Activated CD4-positive, alpha-beta T cell treated with anti-CD3 and anti-CD28 coated beads for 1 hour (primary cell): ENCODE results near the gene TRAPPC12.
A peak's percentile ranks its signal among the peaks of the same experiment; 100 is the strongest.

ENCODE experiments used
- DNase-seq: peaks from one replicate; pipeline ENCODE4 v3.0.0-alpha.2; 2020

The TRAPPC12 gene

DNA sequence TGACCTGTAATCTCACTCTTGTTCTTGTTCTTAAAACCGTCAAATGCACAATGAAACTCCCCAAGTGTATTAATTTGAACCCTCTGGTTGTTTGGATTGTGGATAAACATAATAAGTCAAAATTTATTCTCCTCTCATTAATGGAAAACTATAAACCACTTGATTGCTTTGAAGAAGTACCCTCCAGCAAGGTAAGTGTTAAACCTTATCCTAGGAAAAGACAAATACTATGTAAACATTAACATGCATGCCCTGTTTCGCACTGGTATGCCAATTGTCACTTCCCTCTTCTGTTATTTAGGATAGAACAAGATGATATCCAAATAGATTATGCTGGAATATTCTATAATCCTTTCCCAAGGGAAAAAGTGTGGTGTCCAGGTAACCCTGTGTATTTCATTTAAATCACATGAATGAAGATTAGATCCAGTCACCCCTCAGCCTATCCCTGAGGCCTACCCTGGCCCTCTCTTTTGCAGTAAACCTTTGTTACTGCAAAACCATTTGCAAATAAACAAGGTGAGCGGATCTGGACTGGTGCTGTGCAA lies 138.5 kb downstream of the TRAPPC12 start:
- DNase-seq = no peak

DNA sequence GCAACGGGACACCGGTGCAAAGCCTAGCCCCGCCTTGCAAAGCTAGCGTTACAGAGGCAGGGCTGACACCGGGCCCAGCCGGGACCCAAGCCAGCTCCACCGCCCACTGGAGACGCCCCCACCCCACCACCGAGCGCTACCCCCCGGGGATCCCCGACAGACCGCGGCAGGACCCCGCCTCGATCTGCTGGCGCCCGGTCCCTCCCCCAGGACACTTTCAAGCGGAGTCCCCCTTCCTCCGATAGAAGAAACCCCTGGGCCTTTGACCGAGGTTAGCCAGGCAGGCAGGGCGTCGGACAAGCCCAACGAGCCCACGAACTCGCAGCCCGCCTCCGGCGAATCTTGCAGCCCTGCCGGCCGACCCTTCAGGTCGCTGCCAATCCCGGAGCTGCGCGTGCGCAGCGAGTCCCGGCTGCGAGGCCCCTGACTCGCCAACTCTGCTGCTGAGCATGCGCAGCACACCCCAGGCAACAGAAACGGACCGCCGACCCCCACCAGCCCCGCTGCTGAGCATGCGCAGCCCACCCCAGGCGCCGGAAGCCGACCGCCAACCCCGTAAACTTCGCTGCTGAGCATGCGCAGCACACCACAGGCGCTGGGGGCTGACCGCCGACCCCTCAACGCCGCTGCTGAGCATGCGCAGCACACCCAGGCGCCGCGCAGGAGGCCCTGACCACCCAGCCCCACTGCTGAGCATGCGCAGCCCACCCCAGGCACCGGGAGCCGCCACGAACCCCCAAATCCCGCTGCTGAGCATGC lies 139.2 kb downstream of the TRAPPC12 start:
- DNase-seq = peak; percentile 98

- DNase-seq = peak; percentile 61
Measured at GRCh38 chr2:3519255-3520205, 140.0 kb downstream of the TRAPPC12 start, which contains the start of gene ADI1. ADI1 (minus strand) TSS chr2:3519531; CDS start chr2:3519487, 44 bp downstream.

DNA sequence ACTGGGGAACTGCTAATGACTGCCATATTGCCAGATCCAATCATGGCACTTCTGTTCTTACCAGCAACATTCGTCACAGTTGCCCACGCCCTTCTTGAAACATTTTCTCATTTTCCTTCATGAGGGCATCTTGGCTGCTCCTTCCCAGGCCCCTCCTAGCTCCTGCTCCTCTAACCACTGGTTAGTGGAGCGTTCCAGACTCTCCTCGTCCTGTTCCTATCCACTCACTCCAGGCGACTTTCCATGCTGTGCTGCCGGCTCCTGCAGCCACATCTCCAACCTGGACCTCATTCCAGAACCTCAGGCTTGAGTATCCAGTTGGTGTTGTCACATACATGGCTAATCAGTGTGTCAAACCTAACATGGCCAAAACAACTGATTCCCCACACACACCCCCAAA lies 141.1 kb downstream of the TRAPPC12 start:
- no peak for DNase-seq

- no peak for DNase-seq
Measured at GRCh38 chr2:3522961-3523421, 143.5 kb downstream of the TRAPPC12 start.

DNA sequence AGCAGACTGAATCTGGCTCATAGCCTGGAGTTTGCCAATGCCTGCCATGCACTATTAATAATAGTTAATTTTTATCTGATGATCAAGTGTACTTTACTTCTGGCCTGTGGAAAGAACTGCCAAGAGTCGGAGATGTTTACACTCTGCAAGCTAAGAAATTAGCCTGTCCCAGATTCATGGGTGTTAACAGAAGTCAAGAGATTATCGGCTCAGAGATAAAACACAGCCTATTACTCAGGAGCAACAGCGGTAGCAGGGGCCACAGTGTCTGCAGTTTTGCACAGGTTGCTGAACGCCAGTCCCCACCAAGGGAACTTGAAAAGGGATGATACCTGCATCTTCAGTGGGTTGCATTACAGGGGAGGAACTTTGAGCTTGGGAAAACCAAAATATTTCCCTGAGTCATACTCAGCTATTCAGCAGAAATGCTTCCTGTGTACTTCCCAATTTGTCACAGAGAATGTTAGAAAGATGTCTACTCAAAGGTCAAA lies 144.1 kb downstream of the TRAPPC12 start:
- DNase-seq = no peak

GRCh38 chr2:3526871-3527270 lies 147.4 kb downstream of the TRAPPC12 start:
- no peak for DNase-seq

DNA sequence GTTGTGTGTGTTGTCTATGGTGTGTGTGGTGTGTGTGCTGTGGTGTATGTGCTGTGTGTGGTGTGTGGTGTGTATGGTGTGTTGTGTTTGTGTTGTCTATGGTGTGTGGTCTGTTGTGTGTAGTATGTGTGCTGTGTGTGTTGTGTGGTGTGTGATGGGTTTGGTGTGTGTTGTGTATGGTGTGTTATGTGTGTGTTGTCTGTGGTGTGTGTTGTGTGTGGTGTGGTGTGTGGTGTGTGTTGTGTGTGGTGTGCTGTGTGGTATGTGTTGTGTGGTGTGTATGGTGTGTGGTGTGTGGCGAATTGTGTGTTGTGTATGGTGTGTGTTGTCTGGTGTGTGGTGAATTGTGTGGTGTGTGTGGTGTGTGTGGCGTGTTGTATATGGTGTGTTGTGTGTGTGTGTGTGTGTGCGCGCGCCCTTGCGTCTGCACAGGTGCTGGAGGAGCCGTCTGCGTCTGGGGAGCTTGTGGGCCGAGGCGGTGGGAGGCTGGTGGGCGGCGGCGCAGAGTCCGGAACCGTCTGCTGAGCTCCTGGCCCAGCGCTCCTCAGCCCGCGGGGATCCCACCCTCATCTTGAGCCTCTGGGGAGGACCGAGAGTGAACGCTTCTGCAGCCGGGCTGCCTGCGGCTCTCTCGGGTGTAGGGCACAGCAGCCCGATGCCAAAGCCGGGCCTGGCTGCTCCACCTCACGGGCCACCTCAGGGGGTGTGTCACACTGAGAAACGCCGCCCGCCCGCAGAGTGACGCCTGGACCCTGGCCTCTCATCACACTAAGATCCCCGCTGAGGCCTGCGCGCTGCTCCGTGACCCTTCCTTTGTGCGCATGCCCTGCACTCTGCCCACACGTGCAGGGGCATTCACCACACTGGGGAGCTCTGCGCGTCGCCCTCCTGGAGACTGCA lies 148.6 kb downstream of the TRAPPC12 start:
- no peak for DNase-seq
